ENCODE data around the gene MUC5B. TPM values are rescaled to one million over a fixed set of nuclear protein-coding genes. Genes with fewer than 3 reads are reported as not detected.

MUC5B gene
- total RNA-seq, 1 experiment from 2014 or later = not detected

DNA sequence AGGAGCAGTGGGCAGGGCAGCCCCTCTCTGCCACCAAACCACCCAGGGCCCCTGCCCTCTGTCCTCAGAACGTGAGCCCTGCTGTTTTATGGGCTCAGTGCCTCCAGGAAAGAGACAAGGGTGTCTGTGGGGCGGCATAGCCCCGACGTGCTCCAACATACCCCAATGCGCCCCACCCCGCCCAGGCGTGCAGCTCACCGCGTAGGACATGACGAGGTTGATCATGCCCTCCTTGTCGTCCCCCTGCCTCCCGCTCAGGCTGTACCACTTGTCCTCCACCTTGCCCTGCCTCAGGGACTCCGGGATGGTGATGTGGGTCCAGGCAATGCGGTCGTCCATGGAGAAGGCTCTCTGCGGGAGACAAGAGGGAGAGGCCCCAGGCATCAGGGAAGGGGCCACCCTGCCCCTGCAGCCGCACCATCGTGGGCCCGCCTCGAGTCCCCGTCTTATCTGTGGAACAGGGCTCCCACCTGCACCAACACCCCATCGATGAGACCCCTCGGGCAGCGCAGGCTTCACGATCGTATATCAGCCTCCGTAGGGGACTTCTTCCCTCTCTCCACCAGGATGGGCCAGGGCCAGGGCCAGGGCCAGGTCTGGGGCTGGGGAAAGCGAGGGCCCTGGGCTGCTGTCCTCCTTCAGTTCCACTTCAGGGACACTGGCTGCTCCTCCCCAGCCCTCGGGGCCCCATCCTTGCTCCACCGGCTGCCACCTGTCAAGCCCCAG is 65.7 kb downstream of the MUC5B start:
- no peak overlapping the region for H3K4me3 Mint-ChIP-seq (ENCODE audit: unreplicated experiment)
- H3K4me1 Mint-ChIP-seq (ENCODE audit: insufficient read depth, unreplicated experiment) = no peaks in the 10 kb centered on the region
- H3K9me3 Mint-ChIP-seq (ENCODE audit: unreplicated experiment) = no peaks in the 10 kb centered on the region
- no peak for DNase-seq (ENCODE audit: unreplicated experiment)
- H3K36me3 Mint-ChIP-seq (ENCODE audit: insufficient read depth, unreplicated experiment) = peaks cover 44% of the 10 kb centered on the region
- no TSS peak for BruUV-seq (replicated peaks)
- H3K27me3 Mint-ChIP-seq (ENCODE audit: insufficient read depth, unreplicated experiment) = no peaks in the 10 kb centered on the region
- TF ChIP-seq, protein P1, sequence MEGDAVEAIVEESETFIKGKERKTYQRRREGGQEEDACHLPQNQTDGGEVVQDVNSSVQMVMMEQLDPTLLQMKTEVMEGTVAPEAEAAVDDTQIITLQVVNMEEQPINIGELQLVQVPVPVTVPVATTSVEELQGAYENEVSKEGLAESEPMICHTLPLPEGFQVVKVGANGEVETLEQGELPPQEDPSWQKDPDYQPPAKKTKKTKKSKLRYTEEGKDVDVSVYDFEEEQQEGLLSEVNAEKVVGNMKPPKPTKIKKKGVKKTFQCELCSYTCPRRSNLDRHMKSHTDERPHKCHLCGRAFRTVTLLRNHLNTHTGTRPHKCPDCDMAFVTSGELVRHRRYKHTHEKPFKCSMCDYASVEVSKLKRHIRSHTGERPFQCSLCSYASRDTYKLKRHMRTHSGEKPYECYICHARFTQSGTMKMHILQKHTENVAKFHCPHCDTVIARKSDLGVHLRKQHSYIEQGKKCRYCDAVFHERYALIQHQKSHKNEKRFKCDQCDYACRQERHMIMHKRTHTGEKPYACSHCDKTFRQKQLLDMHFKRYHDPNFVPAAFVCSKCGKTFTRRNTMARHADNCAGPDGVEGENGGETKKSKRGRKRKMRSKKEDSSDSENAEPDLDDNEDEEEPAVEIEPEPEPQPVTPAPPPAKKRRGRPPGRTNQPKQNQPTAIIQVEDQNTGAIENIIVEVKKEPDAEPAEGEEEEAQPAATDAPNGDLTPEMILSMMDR (IDR thresholded peaks at IDR 0.05; ENCODE audit: unreplicated experiment) = no peak
- ChIA-PET POLR2A (no interaction called here), CTCF (no interaction called here)
- intact Hi-C loops (cut with micrococcal nuclease) = no loop called here
- no peak overlapping the region for H3K27ac Mint-ChIP-seq (ENCODE audit: low read depth, unreplicated experiment)

- no TSS peak for BruUV-seq (replicated peaks)
- H3K27me3 Mint-ChIP-seq (ENCODE audit: insufficient read depth, unreplicated experiment) = no peaks in the 10 kb centered on the region
- H3K36me3 Mint-ChIP-seq (ENCODE audit: insufficient read depth, unreplicated experiment) = peaks cover 47% of the 10 kb centered on the region
- ChIA-PET POLR2A (no interaction called here), CTCF (no interaction called here)
- intact Hi-C loops (cut with micrococcal nuclease) = no loop called here
- TF ChIP-seq, protein P1 (IDR thresholded peaks at IDR 0.05; ENCODE audit: unreplicated experiment) = no peak
- H3K4me3 Mint-ChIP-seq (ENCODE audit: unreplicated experiment) = no peak overlapping the region
- H3K27ac Mint-ChIP-seq (ENCODE audit: low read depth, unreplicated experiment) = no peak overlapping the region
- H3K4me1 Mint-ChIP-seq (ENCODE audit: insufficient read depth, unreplicated experiment) = no peaks in the 10 kb centered on the region
- no peak for DNase-seq (ENCODE audit: unreplicated experiment)
- H3K9me3 Mint-ChIP-seq (ENCODE audit: unreplicated experiment) = no peaks in the 10 kb centered on the region
Measured at GRCh38 chr11:1289211-1289935, 66.5 kb downstream of the MUC5B start.

DNA sequence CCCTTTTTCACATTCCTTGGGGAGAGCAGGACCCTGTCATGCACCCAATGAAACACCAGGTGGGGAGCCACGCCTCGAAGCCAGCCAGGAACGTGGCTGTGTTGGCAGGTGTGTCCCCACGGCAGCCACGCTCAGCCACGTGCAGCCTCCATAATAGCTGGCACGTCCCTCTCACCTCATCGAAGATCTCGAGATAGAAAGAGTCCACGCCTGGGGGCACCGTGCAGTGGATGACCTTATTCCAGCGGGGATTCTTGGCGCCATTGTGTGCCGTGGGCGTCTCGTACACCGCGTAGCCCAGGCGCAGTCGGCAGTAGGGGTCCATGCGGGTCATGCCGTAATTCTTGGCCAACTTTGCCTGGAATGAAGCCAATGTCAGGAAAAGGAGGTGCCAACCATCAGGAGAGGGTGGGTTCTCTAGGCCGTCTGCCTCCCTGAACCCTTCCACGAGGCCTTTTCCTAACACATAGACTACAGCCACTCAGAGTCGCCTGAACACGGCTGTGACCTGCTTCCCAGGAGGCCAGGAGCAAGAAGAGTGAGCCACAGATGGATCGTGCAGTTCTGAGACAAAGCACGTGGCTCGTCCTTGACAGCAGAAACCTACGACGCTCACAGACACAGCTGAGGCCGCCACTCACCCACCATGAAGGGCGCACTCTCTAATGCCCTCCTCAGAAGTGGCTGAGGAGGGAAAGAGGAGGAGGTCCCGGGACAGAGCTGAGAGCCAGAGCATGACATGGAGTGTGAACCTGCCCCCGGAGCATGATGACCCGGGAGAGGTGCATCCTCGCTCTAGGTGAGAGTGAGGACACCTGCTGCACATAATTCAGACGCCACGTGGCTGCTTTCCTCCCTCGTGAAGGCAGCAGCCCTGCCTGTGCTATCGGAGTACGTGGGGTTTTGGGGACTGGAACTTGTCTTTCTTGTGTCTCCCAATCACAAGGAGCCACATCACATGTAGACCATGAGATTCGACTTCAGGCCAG is 67.5 kb downstream of the MUC5B start:
- ChIA-PET POLR2A (no interaction called here), CTCF (no interaction called here)
- H3K27me3 Mint-ChIP-seq (ENCODE audit: insufficient read depth, unreplicated experiment) = no peaks in the 10 kb centered on the region
- TF ChIP-seq, protein P1 (IDR thresholded peaks at IDR 0.05; ENCODE audit: unreplicated experiment) = no peak
- no peak overlapping the region for H3K4me3 Mint-ChIP-seq (ENCODE audit: unreplicated experiment)
- intact Hi-C loops (cut with micrococcal nuclease) = no loop called here
- H3K4me1 Mint-ChIP-seq (ENCODE audit: insufficient read depth, unreplicated experiment) = no peaks in the 10 kb centered on the region
- no TSS peak for BruUV-seq (replicated peaks)
- no peaks in the 10 kb centered on the region for H3K9me3 Mint-ChIP-seq (ENCODE audit: unreplicated experiment)
- H3K36me3 Mint-ChIP-seq (ENCODE audit: insufficient read depth, unreplicated experiment) = peaks cover 50% of the 10 kb centered on the region
- no peak overlapping the region for H3K27ac Mint-ChIP-seq (ENCODE audit: low read depth, unreplicated experiment)
- DNase-seq (ENCODE audit: unreplicated experiment) = no peak

Measured in MCF 10A (cell line).